HG03060 (cell line): ENCODE results near the gene PLP1.
"Not testable (repeated sequence)": the region's sequence is repeated elsewhere in the genome, so short reads cannot be mapped to it uniquely, and the experiment has no call there.

ENCODE experiments used
- ATAC-seq: cut with Tn5 transposase; IDR thresholded peaks from one replicate; pipeline ENCODE4 v1.9.1; 2021; ENCODE audit warnings: low read depth, moderate number of reproducible peaks; ENCODE audit not compliant: unreplicated experiment

PLP1 gene

DNA sequence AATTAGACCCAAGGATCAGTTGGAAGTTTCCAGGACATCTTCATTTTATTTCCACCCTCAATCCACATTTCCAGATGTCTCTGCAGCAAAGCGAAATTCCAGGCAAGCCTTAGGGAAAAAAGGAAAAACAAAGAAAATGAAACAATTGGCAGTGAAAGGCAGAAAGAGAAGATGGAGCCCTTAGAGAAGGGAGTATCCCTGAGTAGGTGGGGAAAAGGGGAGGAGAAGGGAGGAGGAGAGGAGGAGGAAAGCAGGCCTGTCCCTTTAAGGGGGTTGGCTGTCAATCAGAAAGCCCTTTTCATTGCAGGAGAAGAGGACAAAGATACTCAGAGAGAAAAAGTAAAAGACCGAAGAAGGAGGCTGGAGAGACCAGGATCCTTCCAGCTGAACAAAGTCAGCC, at the start of gene PLP1:
PLP1 (plus strand) TSS at position 295 of the 400 bp plus-strand sequence. CDS start 156 bp downstream, outside the sequence.
- no peak for ATAC-seq

DNA sequence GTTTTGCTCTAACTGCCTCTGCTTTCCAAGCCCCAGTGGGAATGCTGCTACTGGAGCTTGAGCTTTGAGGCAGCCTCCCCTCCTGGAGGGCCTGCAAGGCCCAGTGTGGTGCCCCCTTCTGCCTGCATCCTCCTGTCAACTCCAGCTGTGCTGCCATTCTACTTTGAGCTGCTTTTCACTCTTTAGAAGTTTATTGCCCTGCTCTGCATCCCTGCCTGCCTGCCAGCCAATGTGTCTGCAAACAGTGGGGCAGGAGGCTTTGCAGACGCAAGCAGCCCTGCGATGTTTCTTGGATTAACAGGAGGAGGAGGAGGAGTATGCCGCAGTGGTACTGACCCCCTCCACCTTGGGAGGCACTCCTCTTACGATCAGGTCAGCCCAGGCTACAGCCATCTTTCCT, 49.5 kb upstream of the PLP1 start:
- ATAC-seq: no peak

GRCh38 chrX:103729015-103729414, 47.6 kb upstream of the PLP1 start:
- no peak for ATAC-seq

DNA sequence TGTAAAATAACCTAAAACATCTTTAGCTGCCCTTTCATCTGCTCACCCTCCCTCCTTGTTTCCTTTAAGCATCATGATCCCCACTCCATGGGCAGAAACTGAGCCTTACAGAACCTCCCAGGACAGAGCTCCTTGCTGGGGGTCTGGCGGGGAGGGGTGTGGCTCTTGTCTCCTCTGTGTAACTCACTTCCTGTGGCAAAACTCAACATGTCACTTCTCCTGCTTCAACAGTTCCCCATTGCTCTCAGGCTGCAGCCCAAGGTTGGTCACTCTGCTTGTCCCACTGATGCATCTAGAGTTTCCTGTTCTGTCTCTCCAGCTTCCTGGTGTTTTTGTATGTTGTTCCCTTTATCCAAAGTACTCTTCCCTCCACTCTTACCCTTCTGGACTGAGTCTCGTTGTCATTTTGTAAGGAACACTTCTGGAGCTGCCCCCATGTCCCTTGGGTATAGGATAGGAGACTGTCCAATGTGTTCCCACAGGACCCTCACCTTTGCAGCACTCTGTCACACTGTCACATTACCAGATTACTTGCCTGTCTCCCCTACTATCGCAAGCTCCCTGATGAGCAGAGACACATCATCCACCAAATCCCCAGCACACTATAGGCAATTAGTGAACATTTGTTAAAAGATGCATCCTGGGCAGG, 46.4 kb upstream of the PLP1 start:
- no peak for ATAC-seq

DNA sequence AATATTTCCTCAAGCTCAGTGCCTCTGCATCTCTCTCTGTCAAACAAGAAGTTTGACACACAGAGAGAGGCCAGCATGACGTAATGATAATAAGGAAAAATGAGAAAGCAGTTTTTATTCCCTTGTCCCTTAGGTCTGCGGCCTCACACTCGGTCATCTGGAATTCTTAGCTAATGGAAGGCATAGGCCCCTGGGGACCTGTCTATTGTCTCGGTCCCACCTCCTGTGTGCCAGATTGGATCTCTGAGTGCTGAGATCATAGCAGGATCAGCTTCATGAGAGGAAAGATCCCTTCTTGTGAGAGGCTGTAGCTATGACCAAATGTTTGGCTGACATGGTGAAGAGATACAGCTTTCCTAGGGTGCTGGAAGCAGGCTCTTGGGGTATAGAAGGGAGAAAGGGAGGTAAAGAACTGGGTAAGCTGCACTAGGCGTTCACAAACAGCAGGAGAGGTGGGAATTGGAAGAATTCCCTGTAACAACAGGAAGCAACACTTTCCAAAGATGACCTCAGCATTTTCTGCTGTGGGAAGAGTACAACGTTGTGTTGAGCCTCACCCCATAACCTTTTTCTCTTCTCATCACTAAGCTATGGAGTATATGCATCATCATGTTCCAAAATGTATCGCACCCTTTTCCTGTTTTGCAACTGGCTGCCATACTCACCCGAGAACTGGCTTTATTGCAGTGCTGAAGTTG, 45.7 kb upstream of the PLP1 start:
- no peak for ATAC-seq

GRCh38 chrX:103733017-103733416, 43.6 kb upstream of the PLP1 start:
- ATAC-seq: no peak

DNA sequence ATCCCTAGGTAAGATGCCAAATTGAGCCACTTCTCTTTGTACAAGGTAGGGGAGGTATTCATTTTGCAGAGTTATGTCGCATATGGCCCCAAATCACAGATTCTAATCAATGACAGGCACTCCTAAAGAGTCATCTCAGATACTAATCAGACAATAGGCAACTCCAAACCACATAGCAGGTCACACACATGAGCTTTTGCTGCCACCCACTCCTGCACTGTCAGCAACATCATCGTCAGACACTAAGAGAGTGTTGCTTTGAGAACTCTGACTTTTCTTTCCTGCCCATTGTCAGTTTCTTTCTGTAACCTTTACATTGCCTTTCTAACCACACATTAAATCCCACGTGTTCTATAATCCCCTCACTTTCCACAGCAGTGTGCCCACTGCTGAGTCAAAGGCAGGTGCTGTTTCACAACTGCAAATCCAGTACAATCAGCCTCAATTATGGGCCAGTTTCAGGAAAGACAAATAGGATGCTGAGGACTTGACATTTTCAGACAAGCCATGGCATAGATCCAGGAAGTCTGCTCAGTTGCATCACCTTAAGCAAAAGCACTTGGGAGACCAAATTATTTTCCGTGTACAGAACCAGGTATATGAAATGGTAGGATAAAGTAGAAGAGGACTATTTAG, 42.4 kb upstream of the PLP1 start:
- ATAC-seq: no peak

DNA sequence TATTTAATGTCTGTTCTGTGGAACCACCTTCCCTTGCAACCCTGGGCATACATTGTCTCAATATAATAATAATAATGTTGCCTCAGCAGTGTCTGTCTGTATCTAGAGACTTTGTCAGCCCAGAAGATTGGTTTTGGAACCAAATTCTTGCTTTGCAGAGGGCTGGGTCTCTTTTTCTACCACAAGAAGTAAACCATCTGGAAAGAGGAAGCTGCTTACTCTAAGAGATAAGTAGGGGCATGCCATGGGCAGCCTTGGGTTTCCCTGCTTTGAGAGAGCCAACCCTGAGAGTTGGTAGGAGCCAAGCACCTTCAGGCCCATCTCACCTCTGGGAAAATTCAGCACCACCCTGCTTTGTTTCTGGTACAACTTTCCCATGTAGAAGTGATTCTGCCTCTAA, 38.9 kb upstream of the PLP1 start:
- ATAC-seq: no peak

DNA sequence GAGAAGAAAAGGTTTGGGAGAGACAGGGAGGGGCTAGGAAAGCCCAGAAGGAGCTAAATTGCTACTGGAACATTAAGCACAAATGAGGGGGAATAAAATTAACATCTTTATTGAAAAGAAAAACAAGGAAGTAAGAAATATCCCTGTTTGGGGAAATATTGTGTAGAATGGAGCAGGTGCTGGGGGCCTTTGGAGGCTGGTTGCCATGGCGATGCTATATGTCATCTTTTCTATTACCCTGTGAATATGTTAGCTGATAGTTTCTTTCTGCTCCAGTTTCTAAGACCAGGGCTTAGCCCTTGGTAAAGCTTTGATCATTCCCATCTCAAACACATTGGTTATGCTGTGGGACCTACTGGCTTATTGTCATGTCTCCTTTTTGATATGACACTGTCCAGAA, 37.2 kb upstream of the PLP1 start:
- ATAC-seq: no peak

DNA sequence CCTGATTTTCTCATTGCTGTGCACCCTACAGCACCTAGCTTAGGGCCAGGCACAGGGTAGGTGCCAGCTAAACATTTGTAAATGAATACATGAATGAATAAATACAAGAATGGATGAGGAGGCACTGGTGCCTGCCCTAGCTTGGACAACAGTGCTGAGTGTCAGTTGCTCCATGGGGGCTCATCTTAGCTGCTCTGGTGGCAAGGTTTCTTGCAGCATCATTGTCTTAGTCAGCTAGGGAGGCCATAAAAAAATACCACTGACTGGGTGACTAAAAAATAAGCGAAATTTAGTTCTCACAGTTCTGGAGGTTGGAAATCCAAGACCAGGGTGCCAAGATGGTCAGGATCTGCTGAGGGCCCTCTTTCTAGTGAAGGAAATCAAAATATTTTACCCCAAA, 34.8 kb upstream of the PLP1 start:
- no peak for ATAC-seq

DNA sequence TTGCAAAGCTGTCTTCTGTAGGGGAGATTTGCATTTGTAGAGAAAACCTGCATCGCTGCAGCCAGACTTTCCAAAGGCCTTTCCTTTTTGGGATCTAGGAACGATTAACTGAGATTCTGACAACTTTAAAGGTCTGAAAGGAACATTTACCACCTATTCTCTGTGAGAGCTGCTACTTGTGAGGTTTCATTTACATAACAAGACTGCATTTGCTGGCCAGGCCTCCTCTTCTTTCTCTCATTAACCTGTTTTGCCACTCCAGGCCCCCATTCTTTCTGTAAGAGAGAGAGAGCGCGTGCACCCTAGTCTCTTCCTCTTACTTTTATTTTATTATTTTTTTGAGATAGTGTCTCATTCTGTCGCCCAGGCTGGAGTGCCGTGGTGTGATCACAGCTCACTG, 34.3 kb upstream of the PLP1 start:
- ATAC-seq: no peak

DNA sequence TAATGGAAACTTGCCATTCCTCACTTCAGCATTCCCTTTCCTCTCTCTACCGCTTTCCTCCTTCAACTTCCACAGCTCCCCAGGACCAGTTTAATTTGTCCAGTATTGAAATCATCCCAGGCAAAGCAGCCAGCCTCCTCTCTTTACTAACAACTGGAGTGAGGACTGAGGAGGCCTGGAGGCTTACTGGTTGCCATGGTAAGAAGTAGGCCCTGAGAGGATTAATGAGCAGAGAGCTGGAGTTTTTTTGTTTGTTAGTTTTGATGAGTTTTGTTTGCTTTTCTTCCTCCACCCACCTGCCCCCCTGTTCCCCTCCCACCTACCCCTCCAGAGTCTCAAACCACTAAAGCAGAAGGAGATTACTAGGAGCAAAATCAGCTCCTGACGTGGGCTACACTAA, 29.5 kb upstream of the PLP1 start:
- ATAC-seq: no peak

DNA sequence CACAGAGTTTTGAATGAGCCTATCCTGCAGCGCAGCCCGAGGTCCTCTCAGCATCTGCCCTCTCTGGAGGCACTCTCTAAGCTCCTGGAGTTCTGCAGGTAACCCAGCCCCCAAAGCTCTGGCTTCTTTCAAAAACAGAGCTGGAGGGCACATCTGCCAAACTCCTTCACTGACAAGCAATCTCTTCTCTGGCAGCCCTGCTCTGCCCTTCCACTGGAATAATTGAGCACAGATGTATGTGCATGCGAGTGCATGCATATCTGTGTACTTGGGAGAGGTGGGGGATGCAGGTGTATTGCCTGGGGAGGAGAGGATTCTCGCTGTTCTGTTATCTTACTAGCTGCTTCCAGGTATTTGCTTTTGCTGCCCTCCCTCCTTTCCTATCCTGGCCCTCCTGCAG, 22.2 kb upstream of the PLP1 start:
- ATAC-seq: no peak

DNA sequence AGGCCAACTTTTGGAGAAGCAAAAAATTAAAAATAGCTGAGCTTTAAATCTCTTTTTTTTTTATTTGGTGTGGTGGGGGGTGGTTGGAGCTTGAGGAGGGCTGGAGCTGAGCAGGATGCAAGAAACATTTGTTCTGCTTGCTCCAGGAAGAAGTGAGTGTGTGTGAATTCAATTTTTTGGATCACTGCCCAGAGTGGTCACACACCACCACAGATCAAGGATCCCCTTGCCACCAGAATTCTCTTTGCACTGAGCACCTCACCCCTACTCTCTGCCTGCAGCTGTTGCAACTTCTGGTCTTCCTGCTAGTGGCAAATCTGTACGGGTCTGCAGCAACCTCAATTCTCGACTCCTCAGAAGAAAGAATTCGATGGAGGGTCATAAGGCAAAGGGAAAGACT, 19.9 kb upstream of the PLP1 start:
- no peak for ATAC-seq

GRCh38 chrX:103758555-103758954, 18.1 kb upstream of the PLP1 start:
- no peak for ATAC-seq

DNA sequence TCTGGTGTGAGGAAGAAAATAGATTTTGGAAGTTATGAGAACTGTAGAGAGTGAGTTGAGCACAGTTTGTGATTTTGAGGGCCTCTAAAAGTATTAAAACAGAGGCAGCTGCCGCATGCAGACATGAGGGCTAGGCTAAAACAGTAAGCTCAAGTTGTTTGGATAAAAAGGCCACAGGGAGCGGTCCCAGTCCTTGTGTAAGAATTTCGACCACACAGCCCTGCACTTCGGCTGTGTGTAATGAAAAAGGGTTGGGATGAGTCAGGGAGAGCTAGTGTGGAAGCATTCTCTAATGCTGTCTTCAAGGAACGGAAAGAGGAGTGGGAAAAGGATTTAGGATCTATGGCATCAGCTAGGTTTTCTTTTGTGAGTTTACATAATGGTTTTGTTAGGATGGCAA, 13.1 kb upstream of the PLP1 start:
- not testable (repeated sequence) for ATAC-seq

DNA sequence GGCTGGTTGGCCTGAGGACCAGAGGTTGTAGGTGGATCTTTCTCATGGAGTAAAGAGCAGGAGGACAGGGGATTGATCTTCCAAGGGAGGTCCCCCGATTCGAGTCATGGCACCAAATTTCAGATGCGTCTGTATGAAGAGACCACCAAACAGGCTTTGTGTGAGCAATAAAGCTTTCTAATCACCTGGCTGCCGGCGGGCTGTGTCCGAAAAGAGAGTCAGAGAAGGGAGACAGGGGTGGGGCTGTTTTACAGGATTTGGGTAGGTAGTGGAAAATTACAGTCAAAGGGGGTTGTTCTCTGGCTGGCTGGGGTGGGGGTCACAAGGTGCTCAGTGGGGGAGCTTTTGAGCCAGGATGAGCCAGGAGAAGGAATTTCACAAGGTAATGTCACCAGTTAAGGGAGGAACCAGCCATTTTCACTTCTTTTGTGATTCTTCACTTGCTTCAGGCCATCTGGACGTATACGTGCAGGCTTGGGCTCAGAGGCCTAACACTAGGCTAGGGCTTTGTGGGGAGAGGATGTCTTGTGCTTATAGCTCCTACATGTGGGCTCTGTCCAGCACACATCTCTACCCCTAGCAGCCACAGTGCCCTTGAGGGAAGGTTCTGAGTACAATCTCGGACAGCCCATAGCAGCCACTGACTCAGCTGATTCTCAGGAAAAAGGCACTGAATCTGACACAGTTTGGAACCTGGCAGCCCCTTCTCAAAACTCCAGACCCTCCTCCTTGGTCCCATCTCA, 9.7 kb upstream of the PLP1 start:
- ATAC-seq: not testable (repeated sequence)

DNA sequence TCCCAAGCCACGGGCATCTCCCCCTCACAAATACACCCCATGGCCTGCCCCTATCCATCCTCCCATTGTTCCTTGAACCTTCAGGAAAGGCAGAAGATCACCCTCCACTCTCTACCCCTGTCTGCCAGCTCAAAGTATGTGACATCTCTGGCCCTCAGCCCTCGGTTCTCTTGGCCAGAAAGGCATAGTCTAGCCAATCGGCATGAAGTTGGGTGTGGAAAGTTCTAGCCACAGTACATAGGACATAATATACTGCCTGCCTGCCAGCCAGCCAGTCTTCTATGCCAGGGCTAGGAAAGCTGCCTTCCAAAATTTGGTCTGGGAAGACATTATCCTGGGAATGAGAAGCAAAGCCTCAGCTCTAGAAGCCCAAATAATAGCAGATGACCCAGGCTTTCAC, 3.2 kb upstream of the PLP1 start:
- ATAC-seq: no peak

DNA sequence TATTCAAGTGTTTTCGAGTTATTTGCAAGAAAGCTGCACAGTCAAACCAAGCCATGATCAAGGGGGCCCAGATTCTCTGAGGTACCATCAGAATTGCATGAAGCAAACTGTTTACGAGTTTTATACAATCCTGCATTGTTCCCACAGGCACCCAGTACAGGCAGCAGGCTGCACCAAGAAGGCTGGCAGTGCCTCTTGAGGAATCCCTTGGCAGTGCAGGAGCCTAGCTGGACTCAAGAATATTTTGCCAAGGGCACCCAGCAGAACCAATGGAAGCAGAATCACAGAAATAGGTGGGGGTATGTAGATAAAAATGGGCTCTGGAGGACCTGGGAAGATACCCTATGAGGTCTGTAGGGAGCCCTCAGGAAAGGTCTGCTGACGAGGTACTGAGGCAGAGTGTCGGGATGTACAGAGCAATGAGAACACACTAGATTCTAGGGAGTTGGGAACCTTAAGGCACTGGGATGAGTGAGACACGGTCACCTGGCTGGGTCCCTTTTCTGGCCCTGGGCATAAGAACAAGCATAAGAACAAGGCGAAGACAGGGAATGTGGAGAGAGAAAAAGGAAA, 2.5 kb upstream of the PLP1 start:
- no peak for ATAC-seq

DNA sequence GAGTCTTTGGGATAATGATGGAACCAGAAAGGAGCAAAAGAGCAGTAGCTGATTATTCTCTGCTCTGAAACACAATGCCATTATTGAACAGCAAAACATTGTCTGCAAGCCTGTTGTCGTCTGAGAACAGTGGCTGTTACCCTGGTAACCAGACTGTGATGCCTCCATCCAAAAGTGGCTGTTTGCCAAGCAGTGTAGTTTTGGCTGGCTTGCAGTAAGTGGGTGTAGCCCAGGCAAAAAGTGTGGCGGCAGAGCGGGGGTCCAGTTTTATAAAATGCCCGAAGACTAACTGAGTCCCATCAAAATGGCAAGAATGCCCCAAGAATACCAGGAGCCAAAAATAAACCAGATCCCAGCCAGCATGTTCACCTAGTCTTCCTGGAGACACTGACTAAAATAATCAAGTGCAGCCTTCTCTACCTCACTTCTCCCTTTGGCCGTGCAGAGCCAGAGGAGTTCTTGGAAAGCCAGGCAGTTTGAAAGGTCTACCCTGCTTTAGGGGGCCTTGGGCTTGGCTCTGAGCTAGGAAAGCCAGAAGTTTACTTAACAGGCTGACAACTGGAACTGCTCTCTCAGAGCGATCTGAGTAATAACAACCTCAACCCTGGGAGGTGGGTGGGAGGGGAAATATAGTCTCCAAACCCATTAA, 2.6 kb downstream of the PLP1 start:
- no peak for ATAC-seq
